Glomerular endothelial cell (primary cell): ENCODE measurements around the gene PREPL. TPM values are rescaled to one million over a fixed set of nuclear protein-coding genes. Genes with fewer than 3 reads are reported as not detected.
"Not testable (repeated sequence)": the region's sequence is repeated elsewhere in the genome, so short reads cannot be mapped to it uniquely, and the experiment has no call there.

Source experiments
- DNase-seq: peaks from one replicate; pipeline ENCODE4 v3.0.0-alpha.2; 2011; ENCODE audit warnings: low read depth, low spot score; ENCODE audit errors: extremely low read depth
- total RNA-seq: library from RNA; depleted of rRNA; stranded (reverse); fragments of >200 nt; gene quantifications from 2 replicates; pipeline ENCODE4 v1.2.3, GENCODE V29; 2015

PREPL gene
- total RNA-seq, 1 donor from 2014 or later, result 28.8 TPM

GRCh38 chr2:44349506-44349905, 11.8 kb downstream of the PREPL start:
- no peak for DNase-seq

GRCh38 chr2:44348400-44348799, 12.9 kb downstream of the PREPL start:
- DNase-seq, result no peak

- no peak for DNase-seq
Measured at GRCh38 chr2:44347526-44347925, 13.8 kb downstream of the PREPL start.

- DNase-seq, result no peak
Measured at GRCh38 chr2:44342854-44343253, 18.4 kb downstream of the PREPL start.

GRCh38 chr2:44335806-44336538, 25.3 kb downstream of the PREPL start:
- DNase-seq, result no peak

- DNase-seq, result no peak
Measured at GRCh38 chr2:44333994-44334393, 27.3 kb downstream of the PREPL start.

- no peak for DNase-seq
Measured at GRCh38 chr2:44330801-44331200, 30.5 kb downstream of the PREPL start.

- DNase-seq, result no peak
Measured at GRCh38 chr2:44329343-44329742, 32.0 kb downstream of the PREPL start.

GRCh38 chr2:44328750-44329149, 32.5 kb downstream of the PREPL start:
- no peak for DNase-seq

GRCh38 chr2:44326548-44327264, 34.6 kb downstream of the PREPL start:
- DNase-seq, result no peak

- no peak for DNase-seq
Measured at GRCh38 chr2:44325897-44326296, 35.4 kb downstream of the PREPL start.

- no peak for DNase-seq
Measured at GRCh38 chr2:44324971-44325426, 36.3 kb downstream of the PREPL start.

GRCh38 chr2:44321360-44321759, 39.9 kb downstream of the PREPL start:
- DNase-seq, result no peak

- DNase-seq, result no peak
Measured at GRCh38 chr2:44320832-44321231, 40.5 kb downstream of the PREPL start.

- no peak for DNase-seq
Measured at GRCh38 chr2:44315945-44316344, 45.3 kb downstream of the PREPL start.

- DNase-seq, result no peak
Measured at GRCh38 chr2:44314362-44314761, 46.9 kb downstream of the PREPL start.

- DNase-seq, result no peak
Measured at GRCh38 chr2:44310287-44310686, 51.0 kb downstream of the PREPL start.

- DNase-seq, result no peak
Measured at GRCh38 chr2:44305882-44306281, 55.4 kb downstream of the PREPL start.

- DNase-seq, result no peak
Measured at GRCh38 chr2:44304258-44304657, 57.0 kb downstream of the PREPL start.

GRCh38 chr2:44303766-44304165, 57.5 kb downstream of the PREPL start:
- not testable (repeated sequence) for DNase-seq

- no peak for DNase-seq
Measured at GRCh38 chr2:44301111-44301510, 60.2 kb downstream of the PREPL start.

- DNase-seq, result no peak
Measured at GRCh38 chr2:44299635-44300034, 61.7 kb downstream of the PREPL start.
